VCaP (cell line): ENCODE measurements around the gene ZNF784.
"Not testable (repeated sequence)": the region's sequence is repeated elsewhere in the genome, so short reads cannot be mapped to it uniquely, and the experiment has no call there.

Experiments used
- H3K27ac ChIP-seq: fragments of 450-650 bp; 2 replicates; pipeline ENCODE4 v1.5.1; 2017
- TF ChIP-seq, protein P1 (sequence below): fragments of 450-650 bp; conservative IDR thresholded peaks from 2 replicates; pipeline ENCODE4 v1.5.1; 2017; ENCODE audit warnings: mild to moderate bottlenecking, moderate library complexity

ZNF784 gene

DNA sequence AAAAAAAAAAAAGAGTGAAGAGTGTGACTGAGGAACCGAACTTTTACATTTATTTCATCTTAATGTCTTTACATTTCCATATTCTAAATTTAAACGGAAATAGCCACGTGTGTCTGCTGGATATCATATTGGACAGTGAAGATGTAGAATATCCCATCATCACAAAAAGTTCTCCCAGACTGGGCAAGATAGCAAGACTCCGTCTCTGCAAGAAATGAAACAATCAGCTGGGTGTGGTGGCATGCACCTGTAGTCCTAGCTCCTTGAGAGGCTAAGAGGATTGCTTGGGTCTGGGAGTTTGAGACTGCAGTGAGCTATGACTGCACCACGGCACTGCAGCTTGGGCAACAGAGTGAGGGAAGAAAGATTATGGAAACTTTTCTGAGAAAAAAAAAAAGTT, 47.6 kb downstream of the ZNF784 start:
- TF ChIP-seq, protein P1, sequence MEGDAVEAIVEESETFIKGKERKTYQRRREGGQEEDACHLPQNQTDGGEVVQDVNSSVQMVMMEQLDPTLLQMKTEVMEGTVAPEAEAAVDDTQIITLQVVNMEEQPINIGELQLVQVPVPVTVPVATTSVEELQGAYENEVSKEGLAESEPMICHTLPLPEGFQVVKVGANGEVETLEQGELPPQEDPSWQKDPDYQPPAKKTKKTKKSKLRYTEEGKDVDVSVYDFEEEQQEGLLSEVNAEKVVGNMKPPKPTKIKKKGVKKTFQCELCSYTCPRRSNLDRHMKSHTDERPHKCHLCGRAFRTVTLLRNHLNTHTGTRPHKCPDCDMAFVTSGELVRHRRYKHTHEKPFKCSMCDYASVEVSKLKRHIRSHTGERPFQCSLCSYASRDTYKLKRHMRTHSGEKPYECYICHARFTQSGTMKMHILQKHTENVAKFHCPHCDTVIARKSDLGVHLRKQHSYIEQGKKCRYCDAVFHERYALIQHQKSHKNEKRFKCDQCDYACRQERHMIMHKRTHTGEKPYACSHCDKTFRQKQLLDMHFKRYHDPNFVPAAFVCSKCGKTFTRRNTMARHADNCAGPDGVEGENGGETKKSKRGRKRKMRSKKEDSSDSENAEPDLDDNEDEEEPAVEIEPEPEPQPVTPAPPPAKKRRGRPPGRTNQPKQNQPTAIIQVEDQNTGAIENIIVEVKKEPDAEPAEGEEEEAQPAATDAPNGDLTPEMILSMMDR: no peak
- no peak overlapping the region for H3K27ac ChIP-seq

DNA sequence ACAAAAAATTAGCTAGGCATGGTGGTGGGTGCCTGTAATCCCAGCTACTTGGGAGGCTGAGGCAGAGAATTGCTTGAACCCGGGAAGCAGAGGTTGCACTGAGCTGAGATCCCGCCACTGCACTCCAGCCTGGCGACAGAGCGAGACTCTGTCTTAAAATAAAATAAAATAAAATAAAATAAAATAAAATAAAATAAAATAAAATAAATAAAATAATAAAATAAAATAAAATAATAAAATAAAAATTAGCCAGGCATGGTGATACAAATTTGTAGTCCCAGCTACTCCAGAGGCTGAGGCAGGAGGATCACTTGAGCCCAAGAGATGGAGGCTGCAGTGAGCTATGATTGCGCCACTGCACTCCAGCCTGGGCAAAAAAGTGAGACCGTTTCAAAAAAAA, 50.4 kb downstream of the ZNF784 start:
- H3K27ac ChIP-seq: not testable (repeated sequence)
